Ishikawa (cell line): Measurements from ENCODE around the gene TMEM132D.

ENCODE experiments used
- CEBPB ChIP-seq: IDR thresholded peaks from 2 replicates; pipeline ENCODE4 v1.6.1; 2012
- NFIC ChIP-seq: IDR thresholded peaks from 2 replicates; pipeline ENCODE4 v1.6.1; 2012
- YY1 ChIP-seq: IDR thresholded peaks from 2 replicates; pipeline ENCODE4 v1.6.1; 2012; ENCODE audit warnings: low read depth

GRCh38 chr12:129779989-129780388, 123.8 kb downstream of the TMEM132D start:
- TF ChIP-seq YY1 (no peak), CEBPB (no peak), NFIC (no peak)
